ENCODE results near the gene ABLIM3. TPM values are rescaled to one million over a fixed set of nuclear protein-coding genes. Genes with fewer than 3 reads are reported as not detected.

Gene ABLIM3
- 100 to 1,000 TPM in 4 of 9 donors, 10 to 100 TPM in 5; 70.0 to 175 (median 97.8) TPM for total RNA-seq
- polyA plus RNA-seq: 100 to 1,000 TPM in 1 of 2 donors, 10 to 100 TPM in 1; 43.2 to 103 TPM
- long read RNA-seq, donor 1, partial matches to known transcripts: 3 of 47 reads
- long read RNA-seq, donor 1, other reads (novel, unspliced or antisense): 42 of 47 reads
- long read RNA-seq, donor 2, partial matches to known transcripts: 34 of 49 reads
- long read RNA-seq, donor 2, other reads (novel, unspliced or antisense): 12 of 49 reads
- long read RNA-seq, donor 3, partial matches to known transcripts: 49 of 58 reads
- long read RNA-seq, donor 3, other reads (novel, unspliced or antisense): 7 of 58 reads

GRCh38 chr5:149141224-149141956 lies at the start of gene ABLIM3:
Gene ABLIM3 (plus strand): TSS chr5:149141493. CDS start chr5:149142096, 603 bp downstream.
- peak; percentile 44 to 90 (median 82) for ATAC-seq
- Histone ChIP-seq H3K27me3 (no peaks in the 10 kb centered on the region), H3K27ac (peak within 1 kb of the TSS; percentile 78 to 97 (median 92)), H3K4me1 (peaks cover 0 to 54% (median 31%) of the 10 kb centered on the region in 12 donors), H3K4me3 (peak within 1 kb of the TSS; percentile 66 to 92 (median 80)), H3K36me3 (peaks cover 0 to 4% (median 0%) of the 10 kb centered on the region in 9 donors), H3K9me3 (peaks cover 0 to 6% (median 0%) of the 10 kb centered on the region in 12 donors)
- intact Hi-C loops (cut with DNase I): loop anchor here in 8 of 10 donors (1.0 to 10.0 kb wide), 7 partner anchors 36 to 433 kb away; no protein-coding TSS in a partner anchor
- WGBS, 4 donors: 4 to 10% (median 7%) methylated on average over 25 to 54 of the region's 54 CpGs
- DNase-seq: peak; percentile 70 to 89 (median 77)
- peak; percentile 91 to 99 (median 95) for TF ChIP-seq CTCF (IDR thresholded peaks at IDR 0.05)
- TF ChIP-seq POLR2A (IDR thresholded peaks at IDR 0.05): peak in 1 of 2 donors; percentile 43

GRCh38 chr5:149093625-149094024 lies 47.7 kb upstream of the ABLIM3 start:
- Histone ChIP-seq H3K36me3 (no peaks in the 10 kb centered on the region), H3K27me3 (no peaks in the 10 kb centered on the region), H3K27ac (no peak overlapping the region), H3K4me1 (peaks cover 0 to 3% (median 0%) of the 10 kb centered on the region in 12 donors), H3K4me3 (no peak overlapping the region), H3K9me3 (peaks cover 0 to 32% (median 12%) of the 10 kb centered on the region in 12 donors)
- 17 to 47% (median 45%) methylated on average over 1 to 2 of the region's 2 CpGs for WGBS, 4 donors
- DNase-seq (no peak), ATAC-seq (no peak)
- intact Hi-C loops (cut with DNase I): no loop called here
- TF ChIP-seq POLR2A (IDR thresholded peaks at IDR 0.05): no peak

DNA sequence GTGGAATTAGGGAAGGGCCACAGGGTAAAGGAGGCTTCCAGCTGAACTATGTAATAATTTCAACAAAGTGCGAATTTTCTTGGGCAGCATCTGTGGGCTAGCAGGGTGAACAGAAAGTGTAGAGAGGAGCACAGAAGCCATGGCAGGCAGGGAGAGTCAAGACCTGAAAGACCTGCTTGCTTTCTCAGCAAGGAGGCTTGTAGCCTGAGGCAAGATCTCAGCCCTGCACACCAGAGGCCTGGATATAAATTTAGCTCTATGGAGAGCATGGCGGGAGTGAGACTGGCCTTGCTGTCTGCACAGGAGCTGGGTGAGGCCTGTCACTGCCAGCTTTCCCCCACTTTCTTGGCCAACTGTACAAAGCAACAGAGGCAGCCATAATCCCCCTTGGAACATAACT lies 46.3 kb upstream of the ABLIM3 start:
- WGBS, 4 donors: 79 to 87% (median 86%) methylated on average over 2 of the region's 2 CpGs
- peaks cover 0 to 46% (median 20%) of the 10 kb centered on the region in 12 donors for H3K9me3 ChIP-seq
- ATAC-seq (no peak), DNase-seq (no peak)
- no peaks in the 10 kb centered on the region for H3K27me3 ChIP-seq
- H3K27ac ChIP-seq: no peak overlapping the region
- no peaks in the 10 kb centered on the region for H3K4me1 ChIP-seq
- H3K4me3 ChIP-seq: no peak overlapping the region
- H3K36me3 ChIP-seq: no peaks in the 10 kb centered on the region
- TF ChIP-seq POLR2A (IDR thresholded peaks at IDR 0.05) (no peak), CTCF (IDR thresholded peaks at IDR 0.05) (no peak)
- intact Hi-C loops (cut with DNase I): no loop called here

DNA sequence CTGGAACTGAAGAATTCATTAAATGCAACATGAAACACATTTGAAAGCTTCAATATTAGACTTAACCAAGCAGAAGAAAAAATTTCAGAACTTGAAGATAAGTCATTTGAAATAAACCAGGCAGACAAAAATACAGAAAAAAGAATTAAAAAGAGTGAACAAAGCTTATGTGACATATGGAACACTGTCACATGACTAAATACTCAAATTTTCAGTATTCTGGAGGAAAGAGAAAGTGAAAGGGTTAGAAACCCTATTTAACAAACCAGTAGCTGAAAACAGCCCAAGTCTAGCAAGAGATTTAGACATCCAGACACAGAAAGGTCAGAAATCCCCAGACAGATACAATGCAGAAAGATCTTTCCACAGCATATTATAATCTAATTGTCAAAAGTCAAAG lies 41.4 kb upstream of the ABLIM3 start:
- intact Hi-C loops (cut with DNase I): no loop called here
- Histone ChIP-seq H3K27me3 (no peaks in the 10 kb centered on the region), H3K4me1 (no peaks in the 10 kb centered on the region), H3K9me3 (peaks cover 0 to 62% (median 27%) of the 10 kb centered on the region in 12 donors), H3K4me3 (no peak overlapping the region), H3K27ac (no peak overlapping the region), H3K36me3 (no peaks in the 10 kb centered on the region)
- no peak for TF ChIP-seq POLR2A (IDR thresholded peaks at IDR 0.05)
- TF ChIP-seq CTCF (IDR thresholded peaks at IDR 0.05): no peak
- DNase-seq: no peak
- ATAC-seq: no peak
